D341Med (cell line): ENCODE measurements around the gene MRE11.

Experiments used
- DNase-seq: peaks from one replicate; pipeline ENCODE4 v3.0.0; 2012; ENCODE audit warnings: low spot score

MRE11 gene

DNA sequence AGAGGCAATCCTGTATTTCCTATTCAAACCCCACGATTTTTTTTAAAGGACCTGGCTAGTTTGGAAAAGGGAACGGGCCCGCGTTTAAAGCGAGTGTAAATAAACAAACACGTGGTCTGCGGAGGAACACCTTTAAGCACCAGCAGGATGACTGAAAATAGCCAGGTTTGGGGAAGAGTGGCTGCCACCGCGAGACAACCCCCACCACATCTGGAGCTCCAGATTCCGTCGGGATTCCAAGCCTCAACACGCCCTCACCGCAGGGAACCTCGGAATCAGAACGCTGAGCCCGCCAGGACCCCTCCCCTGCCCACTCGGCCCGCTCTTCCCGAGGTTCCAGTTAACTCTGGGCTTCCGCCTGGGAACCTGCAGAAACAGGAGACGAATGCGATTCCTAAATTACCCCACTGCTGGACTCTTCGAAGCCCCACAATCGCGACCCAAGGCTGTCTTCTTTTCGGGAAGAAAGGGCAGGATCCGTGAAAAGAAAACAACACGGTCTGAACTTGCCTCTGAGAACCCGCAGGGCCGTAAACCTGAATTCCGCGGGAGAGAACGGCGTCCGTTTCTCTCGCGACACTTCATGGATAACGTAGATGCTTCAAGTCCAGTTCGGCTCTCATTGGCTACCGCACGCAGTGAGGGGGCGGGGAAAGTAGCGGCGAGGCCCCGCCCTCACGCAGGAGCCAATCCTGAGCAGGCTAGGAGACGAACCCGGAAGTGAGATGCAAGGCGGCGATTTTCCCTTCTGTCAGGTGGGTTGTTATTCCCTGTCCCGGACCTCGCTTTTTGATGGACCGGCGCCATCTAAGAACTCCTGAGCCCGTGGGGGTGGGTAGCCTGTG is at the start of gene MRE11, which contains the start of gene ANKRD49:
Gene MRE11 (minus strand): TSS at position 564 of the 845 bp plus-strand sequence. CDS start 1,043 bp downstream, outside the sequence.
Gene ANKRD49 (plus strand): TSS at position 704 of the 845 bp plus-strand sequence. CDS start 2,710 bp downstream, outside the sequence.
- DNase-seq: peak; percentile 93

DNA sequence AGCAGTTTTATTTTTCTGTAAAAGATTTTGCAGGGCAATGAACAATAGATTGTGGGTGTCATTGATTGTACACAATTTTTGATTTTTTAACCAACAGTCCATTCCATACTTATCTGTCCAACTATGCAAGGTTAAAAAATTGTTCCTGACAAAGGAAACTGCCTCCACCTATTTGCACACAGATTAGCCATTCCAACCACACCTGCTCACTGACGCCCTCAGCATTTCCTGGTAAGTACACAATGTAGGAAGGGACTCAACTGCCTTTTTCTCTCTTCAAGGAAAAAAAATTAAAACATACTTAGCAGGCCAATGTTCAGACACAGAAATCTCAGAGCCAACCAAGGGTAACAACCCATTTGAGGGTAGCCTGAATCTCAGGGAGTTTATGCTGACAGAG is 45.8 kb upstream of the MRE11 start:
- DNase-seq: no peak

DNA sequence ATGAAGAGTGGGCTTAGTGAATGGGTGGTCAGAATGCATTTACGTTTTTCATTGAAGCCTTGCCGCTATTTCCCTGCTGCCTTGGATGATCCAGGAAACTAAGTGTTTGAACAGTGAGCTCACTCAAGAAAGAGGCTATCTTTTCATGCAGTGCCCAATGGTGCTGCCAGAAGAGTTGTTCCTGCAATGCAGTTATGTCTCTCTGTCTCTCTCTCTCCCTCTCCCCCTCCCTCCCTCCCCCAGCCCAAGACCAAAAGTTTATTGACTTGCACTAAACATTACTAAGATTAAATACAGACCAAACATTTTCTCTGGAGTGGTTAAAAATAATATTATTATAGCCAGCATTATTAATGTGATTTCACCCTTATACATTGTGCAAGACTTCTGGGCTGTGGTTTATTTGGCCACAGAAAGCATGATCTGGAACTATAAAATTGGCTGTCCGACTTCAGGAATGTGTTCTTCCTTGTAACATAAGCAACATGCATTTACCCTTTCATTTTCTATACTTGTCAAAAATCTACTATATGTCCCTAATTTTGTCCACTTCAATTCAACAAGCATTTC is 43.5 kb upstream of the MRE11 start:
- no peak for DNase-seq

DNA sequence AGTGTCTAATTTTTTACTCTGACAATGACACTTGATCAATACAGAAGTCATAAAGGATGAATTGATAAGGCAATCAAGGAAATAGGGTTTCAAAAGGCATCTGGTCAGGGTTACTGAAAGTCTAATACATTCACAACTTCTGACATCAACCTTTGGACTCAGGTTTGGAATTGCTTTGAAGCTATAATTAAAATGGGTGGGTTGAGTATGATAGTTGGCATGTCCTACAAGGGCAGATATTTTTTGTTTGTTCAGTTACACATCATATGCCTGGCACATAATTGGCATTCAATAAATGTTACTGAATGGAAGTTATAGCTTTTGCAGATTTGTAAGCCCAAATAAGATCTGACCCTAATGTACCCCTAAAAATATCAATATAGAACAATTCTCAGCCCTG is 42.7 kb upstream of the MRE11 start:
- DNase-seq: no peak

DNA sequence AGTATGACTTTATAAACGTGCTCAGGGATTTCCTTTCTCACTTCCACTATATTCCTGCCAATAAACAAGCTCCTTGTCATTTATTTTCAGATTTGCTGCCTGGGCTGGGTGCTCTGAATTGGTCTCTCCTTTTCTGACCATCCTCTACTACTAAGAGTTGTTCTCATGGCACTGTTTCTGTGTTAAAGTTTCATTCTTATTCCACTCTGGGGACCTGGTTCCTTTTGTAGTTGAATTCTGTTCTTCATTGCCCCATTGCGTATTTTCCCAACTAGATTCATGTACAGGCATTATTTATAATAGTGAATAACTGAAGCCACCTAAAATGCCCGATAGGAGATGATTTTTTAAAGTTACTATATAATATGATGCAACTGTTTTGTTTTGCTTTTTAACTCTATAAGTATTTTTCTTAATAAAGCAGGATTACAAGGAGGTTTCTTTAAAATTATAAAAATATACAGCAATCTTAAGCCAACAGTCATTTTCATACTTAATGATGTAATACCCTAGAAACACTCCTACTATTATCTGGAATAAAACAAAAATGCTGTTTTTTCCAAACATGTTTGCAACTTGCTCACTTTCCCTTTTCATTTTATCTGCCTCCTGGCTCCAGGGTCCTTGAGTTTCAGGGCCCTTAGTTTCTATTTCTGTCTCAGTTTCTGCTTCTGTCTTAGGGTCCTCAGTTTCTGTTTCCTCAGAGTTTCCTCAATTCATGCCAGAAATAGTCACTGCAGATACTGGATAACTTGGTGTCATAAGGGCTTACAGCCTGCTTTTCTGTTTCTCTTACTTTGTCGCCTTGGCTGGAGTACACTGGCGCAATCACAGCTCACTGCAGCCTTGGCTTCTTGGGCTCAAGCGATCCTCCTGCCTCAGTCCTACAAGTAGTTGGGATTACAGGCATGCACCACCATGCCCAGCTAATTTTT is 40.3 kb upstream of the MRE11 start:
- DNase-seq: no peak

DNA sequence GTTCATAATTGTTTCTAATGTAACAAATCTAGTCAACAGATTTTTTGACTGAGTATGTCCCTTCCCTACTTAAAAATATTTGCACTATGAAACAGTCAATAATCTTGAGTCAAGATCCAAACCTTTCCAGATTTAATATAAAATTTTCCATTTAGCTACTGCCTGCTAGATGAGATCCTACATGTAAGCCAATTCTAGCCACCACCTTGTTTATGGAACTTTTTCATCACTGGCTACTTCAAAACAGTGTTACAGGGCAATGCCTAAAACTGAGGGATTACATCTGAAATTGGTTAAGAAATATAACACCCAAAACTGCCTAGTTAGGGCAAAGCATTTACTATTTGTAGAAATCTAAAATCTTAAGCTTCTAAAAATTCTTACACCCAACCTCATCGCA is 39.6 kb upstream of the MRE11 start:
- DNase-seq: no peak

DNA sequence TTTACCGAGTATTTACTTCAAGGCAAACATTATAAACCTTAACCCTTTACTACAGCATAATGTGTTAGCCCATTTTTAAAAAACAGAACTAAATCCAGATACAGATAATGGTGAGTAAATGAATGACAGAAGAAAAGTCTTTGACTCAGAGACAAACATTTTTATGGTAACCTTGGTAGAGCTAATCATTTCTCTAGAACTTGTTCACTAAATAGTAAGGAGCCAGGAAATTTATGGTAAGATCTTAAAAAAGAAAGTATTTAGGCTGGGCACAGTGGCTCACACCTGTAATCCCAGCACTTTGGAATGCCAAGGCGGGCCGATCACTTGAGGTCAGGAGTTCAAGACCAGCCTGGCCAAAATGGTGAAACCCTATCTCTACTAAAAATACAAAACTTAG is 38.6 kb upstream of the MRE11 start:
- no peak for DNase-seq

DNA sequence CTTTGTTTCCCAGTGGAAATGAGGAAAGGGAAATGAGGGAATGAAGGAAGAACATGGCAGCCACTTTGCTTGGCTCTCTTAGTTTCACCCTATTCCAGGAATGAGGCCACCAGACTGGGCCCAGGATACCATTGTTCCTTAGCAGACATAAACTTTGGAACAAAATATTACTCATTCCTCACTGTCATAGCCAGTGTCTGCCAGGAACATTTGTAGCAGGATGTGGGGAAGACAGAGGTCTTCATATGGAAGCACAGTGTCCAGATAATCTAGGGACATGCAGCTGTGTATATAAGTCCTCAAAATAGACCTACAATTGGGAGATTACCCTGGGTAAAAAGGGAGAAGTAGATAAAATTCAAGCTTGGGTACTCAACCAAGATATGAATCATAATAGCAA is 34.9 kb upstream of the MRE11 start:
- DNase-seq: no peak

DNA sequence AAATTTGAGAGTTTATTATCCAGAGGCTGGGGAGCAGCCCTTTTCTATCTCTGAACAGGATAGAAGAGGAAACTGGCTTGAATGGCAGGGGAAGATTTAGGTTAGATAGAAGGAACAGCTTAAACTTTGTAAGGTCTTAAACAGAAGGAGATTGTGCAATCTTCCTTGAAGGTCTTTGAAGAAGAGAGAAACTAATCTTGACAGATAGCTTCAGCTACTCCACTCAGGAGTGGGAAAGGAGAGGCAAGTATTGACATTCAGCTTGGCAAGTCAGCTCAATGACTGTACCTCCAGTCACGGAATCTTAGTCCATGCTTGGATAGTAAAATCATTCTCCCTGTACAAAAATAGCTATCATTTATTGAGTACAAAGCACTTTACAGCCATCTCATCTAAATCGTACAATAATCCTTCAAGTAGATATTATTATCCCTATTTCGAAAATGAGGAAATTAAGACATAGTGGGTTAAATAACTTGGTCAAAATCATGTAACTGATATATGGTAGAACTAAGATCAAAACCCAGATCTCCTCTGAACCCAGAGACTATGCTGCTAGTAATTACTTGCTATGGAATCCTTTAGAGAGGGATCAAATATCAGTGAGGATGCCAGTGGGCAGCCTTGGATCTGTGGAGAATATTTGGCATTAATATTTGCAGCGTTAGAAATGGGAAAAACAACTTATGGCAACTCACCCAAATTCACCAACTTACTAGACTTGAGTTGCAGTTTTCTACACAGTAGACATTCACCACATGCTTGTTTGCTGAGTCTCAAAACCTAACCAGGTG is 33.2 kb upstream of the MRE11 start:
- DNase-seq: no peak

DNA sequence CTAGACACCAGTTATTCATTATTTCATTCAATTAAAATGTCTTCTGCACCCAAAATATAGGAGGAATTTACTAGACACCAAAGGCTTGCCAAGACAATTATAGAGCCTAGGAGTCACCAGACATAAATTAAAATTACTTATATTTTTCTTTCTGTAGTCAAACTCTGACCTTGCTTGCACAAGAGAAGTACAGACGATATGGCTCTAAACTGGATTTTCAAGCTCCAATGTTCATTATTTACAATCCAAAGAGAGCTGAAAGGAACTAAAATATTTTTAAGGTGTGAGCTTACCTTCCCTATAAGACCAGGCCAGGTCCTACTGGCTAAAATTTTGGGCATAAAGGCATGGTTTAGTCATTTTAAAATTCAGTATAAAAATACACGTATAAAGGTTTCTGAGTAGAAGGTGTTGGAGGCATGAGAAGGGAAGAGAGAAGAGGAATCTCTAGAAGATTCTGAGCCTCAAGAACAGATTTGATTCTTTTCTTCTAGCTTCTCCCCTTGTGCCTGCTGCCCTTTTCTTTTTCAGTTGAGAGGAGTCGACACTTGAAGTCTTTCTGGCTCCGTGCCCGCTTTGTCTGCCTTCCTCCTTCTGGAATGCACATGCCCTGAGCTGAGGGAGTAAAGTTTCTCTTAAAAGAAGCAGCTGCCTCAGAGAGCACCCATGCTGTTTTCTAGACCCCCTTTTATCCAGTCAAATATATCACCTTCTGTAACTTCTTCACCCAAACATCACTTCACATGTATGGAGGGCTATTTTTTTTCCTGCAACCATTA is 32.1 kb upstream of the MRE11 start:
- no peak for DNase-seq

DNA sequence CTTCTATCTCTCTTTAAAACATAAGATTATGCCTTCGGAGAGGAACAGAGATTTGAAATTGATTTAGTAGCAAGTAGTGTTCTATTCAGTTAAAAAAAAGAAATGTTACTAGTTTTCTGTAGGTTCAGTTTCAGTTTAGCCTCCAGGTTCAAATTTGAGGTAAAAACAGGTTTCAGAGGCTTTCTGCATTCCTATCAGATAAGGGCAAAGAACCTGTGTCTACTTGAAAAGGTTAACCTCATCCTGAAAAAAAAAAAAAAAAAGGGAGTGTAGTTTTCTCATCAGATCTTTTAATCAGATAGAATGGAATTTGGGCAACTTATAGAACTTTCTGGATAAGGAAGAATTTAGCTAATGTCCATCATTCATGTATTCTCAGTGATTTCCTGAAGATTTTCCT is 30.7 kb upstream of the MRE11 start:
- DNase-seq: no peak

DNA sequence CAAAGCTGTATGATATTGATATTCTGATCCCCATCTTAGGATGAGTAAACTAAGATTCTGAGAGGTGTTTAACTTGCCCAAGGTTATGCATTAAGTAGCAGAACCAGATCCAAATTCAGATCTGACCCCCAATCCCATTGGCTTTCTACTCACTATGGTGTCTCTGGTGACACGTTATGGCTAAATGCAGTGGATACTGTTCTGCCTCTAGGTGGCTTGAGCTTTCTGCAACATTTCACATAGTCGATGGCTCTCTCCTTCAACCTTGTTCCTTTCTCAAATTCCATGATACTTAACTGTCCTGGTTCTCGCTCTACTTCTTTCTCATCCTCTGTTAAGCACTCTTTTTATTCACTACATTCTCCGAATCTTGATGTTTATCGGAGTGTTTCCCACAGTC is 28.0 kb upstream of the MRE11 start:
- no peak for DNase-seq

DNA sequence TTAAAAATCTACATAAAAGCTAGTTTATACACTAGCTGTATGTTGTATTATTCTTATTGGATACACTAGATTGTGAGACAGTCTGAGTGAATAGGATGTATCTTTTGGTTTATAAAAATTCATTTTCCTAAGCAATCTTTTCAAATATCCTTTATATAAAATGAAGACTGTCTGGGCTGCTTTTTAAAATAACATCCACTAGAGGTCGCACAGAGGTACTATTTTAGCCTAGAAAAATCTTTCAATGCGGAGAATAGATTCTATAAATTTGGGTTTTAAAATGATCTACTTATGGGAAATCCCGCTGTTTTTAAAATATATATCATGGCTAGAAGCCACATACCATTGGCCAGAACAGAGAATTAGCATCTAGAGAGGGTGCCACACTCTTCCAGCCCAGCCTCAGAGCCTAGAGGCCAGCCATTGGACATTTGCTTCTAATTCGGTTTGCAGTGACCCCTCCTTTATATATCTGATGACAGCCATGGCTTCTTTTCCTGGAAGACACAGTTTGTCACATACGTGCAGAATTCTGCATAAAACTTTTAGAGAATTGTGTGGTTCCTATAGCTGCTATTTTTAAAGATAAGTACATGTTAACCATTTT is 25.9 kb upstream of the MRE11 start:
- DNase-seq: no peak

DNA sequence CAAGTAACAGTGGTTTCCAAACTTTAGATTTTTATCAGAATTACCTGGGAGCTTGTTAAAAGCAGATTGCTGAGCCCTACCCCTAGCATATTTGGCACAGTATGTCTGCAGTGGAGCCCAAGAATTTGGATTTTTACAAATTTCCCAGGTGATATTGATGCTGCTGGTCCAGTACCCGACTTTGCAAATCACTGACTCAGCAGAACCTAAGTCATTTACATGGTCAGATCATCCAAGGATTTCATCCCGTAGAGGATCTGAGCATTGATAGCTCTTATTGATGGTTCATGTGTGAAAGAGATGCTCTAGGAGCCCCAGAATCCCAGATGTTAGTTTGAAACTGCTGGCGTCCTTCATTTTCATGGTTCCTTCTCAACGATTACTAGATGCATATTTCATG is 24.7 kb upstream of the MRE11 start:
- DNase-seq: no peak

DNA sequence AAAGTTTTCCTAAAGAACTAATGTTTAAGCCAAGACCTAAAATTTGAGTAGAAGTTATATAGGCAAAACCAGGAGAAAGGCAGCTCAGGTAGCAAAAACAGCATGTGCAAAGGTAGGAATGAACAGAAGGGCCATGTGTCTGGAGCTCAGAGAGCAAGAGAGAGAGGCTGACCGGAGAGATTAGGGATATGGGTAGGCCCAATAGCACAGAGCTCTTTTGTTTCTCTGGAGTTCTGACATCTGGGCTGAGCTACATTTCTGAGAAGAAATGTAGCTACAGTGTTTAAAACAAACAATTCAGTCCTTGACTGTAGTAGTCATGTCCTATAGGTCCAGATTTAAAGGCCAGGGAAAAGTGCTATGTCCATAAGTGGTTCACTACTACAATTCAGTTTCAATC is 23.1 kb upstream of the MRE11 start:
- no peak for DNase-seq

DNA sequence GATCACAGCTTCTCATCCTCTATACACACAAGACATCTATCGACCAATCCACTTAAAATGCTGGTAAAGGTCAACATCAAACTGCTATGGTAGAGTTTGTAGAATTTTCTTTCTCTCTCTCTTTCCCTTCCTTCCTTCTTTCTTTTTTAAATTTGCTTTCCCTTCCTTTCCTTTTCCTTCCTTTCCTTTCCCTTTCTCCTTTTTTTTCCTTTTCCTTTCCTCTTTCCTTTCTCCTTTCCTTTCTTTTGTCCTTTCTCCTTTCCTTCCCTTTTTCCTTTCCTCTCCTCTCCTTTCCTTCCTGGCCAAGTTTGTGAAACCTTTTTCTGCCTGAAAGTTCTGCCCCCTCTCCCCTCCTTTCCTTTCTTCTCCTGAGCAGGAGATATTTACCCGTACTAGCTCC is 21.8 kb upstream of the MRE11 start:
- no peak for DNase-seq

DNA sequence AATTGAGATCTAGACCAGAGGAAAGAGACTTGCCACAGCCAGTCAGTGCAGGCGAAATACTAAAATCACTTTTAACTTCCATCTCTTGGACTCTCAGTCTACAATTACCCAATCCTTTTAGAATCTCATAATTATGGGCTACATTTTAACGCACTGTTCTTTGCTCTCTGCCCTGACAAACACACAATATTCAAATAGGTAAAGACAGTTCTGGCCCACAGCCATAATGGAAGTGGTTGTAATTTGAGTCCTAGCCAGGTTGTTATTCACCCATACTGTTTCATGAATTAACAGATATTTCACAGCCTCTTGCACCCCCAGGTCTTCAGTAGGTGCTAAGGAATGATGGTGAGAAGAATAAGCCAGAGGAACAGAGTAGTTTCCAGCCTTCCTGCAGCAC is 19.4 kb upstream of the MRE11 start:
- no peak for DNase-seq

DNA sequence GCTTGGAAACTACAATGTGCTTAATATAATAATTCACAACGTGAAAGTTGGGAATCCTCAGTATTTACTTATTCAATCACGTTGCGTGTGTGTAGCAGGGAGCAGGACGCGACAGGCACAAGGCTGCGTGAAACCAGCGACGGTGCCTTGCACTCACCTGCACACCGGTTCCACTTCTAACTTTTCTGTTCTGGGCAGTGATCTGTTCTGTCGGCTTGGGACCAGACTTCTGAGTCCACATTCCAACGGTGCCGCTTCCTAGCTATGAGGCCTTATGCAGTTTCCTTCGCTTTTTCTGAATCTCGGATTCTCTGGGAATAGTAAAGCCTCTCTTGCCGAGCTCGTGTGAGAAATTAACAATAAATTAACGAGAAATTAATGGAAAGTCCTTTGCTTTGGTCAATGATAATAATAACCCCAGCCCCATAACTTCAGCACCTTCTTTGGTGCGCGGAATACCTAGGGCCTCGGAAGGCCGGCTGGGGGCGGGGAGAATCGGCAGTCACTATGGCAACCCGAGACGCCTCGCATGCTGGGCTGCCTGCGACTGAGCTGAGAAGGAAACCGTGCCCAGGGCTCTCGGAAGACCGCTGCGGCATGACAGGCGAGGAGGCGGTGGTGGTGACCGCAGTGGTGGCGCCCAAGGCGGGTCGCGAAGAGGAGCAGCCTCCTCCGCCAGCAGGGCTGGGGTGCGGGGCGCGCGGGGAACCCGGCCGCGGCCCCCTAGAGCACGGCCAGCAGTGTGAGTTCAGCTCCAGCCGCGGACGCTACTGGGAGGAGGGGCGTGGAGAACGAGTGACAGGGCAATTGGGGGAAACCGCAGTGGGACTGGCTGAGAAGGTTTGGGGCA is 18.5 kb upstream of the MRE11 start, which contains the start of gene C11orf97:
Gene C11orf97 (plus strand): TSS at position 530 of the 850 bp plus-strand sequence. CDS start 68 bp downstream, at position 598.
- DNase-seq: peak; percentile 21

DNA sequence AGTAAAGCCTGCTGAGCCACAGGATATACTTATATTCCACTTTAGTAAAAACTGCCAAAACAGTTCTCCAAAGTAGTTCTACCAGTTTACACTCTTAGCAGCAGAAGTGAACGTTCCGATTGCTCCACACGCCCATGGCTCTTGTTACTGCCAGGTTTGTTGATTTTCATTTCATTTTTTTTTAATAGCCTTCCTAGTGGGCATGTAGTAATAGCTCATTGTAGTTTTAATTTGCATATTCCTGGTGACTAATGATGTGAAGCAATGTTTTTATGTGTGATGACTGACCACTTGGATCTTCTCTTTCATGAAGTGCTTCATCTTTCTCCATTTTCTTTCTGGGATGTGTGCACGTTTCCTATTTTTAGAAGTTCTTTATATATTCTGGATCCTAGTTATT is 13.8 kb upstream of the MRE11 start:
- no peak for DNase-seq
